Body of pancreas (tissue), 4 donors: ENCODE data around the gene MBNL1. TPM values are rescaled to one million over a fixed set of nuclear protein-coding genes. Genes with fewer than 3 reads are reported as not detected.

Experiments
- ATAC-seq: fragments of 150-250 bp; one replicate; pipeline ENCODE4 v1.9.1; 2016
- DNase-seq, 4 donors: peaks; one replicate each; pipeline ENCODE4 v3.0.0-alpha.2; 2019
- H3K27ac ChIP-seq, 4 donors: fragments of 200-600 bp; sonication (generic); 1 replicate in 3 of 4; 2 replicates in 1 of 4; pipeline versions ENCODE4 v1.5.1 to v1.6.1; 2016 to 2019; ENCODE audit warnings: mild to moderate bottlenecking in 1 of 4, mixed read lengths in 1 of 4, moderate library complexity in 1 of 4
- H3K27me3 ChIP-seq, 2 donors: fragments of 200-600 bp; sonication (generic); one replicate each; pipeline ENCODE4 v1.6.0; 2016; ENCODE audit warnings: mild to moderate bottlenecking in 1 of 2
- H3K36me3 ChIP-seq, 2 donors: fragments of 200-600 bp; sonication (generic); replicated peaks in 1 of 2; 2 replicates each; pipeline ENCODE4 v1.5.1; 2016; ENCODE audit warnings: low read depth in 2 of 2; ENCODE audit not compliant: insufficient read depth in 1 of 2
- H3K4me1 ChIP-seq: fragments of 200-600 bp; sonication (generic); one replicate; pipeline ENCODE4 v1.6.0; 2016
- H3K4me3 ChIP-seq, 2 donors: fragments of 200-600 bp; sonication (generic); 1 replicate in 1 of 2; 2 replicates in 1 of 2; pipeline ENCODE4 v1.5.1; 2016 to 2019
- H3K9me3 ChIP-seq, 3 donors: fragments of 200-600 bp; sonication (generic); 1 replicate in 2 of 3; 2 replicates in 1 of 3; pipeline ENCODE4 v1.5.1; 2016
- POLR2A ChIP-seq, 3 donors: fragments of 450-650 bp; IDR thresholded peaks; one replicate each; pipeline ENCODE4 v1.6.1; 2016; ENCODE audit warnings: antibody characterized with exemption in 3 of 3, mild to moderate bottlenecking in 2 of 3
- WGBS, 2 donors: methylation state at CpG; one replicate each; pipeline ENCODE4 v1.1.5; 2017; 5-methylcytosine and 5-hydroxymethylcytosine counted together
- intact Hi-C: fragments of 100-400 bp; cut with DNase I; formaldehyde crosslinking; loops from one replicate; pipeline ENCODE4 v1.15.1; 2023
- total RNA-seq, 2 donors: library from RNA; depleted of rRNA; stranded (reverse); fragments of >200 nt; gene quantifications; one replicate each; pipeline ENCODE4 v1.1.0, GENCODE V29; 2016
- TF ChIP-seq, protein P1 (sequence below), 7 experiments: fragments of 450-650 bp in 4 of 7; fragments of 200-600 bp in 3 of 7; sonication (generic) in 3 of 7; IDR thresholded peaks; one replicate each; pipeline ENCODE4 v1.5.1; 2016 to 2019; ENCODE audit warnings: antibody characterized with exemption in 7 of 7

Gene MBNL1
- total RNA-seq, 2 donors from 2014 or later = 77.3 to 82.4 TPM

DNA sequence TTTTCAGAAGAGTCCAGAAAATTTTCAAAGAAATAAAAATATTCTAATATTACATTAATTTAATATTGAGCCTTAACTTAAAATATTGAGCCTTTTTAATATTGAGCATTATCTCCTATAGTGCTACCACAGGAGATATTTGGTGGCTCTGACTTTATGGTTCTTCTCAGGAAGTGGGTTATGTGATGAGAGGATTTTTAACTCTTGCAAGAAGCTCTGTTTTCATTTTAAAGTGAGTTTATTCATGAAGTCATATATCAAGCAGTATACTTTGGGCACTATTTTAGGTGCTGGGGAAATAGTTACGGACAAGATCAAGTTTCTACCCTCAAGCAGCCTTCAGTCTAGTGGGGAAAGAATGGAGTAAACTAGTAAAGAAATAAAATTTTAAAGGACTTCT lies 13.4 kb upstream of the MBNL1 start:
- no peak for DNase-seq
- Histone ChIP-seq H3K4me3 (no peak overlapping the region), H3K36me3 (no peaks in the 10 kb centered on the region), H3K27me3 (no peaks in the 10 kb centered on the region), H3K27ac (no peak overlapping the region), H3K4me1 (peaks cover 33% of the 10 kb centered on the region), H3K9me3 (no peaks in the 10 kb centered on the region)
- no peak for ATAC-seq
- TF ChIP-seq, protein P1, sequence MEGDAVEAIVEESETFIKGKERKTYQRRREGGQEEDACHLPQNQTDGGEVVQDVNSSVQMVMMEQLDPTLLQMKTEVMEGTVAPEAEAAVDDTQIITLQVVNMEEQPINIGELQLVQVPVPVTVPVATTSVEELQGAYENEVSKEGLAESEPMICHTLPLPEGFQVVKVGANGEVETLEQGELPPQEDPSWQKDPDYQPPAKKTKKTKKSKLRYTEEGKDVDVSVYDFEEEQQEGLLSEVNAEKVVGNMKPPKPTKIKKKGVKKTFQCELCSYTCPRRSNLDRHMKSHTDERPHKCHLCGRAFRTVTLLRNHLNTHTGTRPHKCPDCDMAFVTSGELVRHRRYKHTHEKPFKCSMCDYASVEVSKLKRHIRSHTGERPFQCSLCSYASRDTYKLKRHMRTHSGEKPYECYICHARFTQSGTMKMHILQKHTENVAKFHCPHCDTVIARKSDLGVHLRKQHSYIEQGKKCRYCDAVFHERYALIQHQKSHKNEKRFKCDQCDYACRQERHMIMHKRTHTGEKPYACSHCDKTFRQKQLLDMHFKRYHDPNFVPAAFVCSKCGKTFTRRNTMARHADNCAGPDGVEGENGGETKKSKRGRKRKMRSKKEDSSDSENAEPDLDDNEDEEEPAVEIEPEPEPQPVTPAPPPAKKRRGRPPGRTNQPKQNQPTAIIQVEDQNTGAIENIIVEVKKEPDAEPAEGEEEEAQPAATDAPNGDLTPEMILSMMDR (IDR thresholded peaks at IDR 0.05) = no peak
- no peak for TF ChIP-seq POLR2A (IDR thresholded peaks at IDR 0.05)
- 92 to 96% methylated on average over 1 of the region's 1 CpG for WGBS, 2 donors
- intact Hi-C loops = no loop called here

DNA sequence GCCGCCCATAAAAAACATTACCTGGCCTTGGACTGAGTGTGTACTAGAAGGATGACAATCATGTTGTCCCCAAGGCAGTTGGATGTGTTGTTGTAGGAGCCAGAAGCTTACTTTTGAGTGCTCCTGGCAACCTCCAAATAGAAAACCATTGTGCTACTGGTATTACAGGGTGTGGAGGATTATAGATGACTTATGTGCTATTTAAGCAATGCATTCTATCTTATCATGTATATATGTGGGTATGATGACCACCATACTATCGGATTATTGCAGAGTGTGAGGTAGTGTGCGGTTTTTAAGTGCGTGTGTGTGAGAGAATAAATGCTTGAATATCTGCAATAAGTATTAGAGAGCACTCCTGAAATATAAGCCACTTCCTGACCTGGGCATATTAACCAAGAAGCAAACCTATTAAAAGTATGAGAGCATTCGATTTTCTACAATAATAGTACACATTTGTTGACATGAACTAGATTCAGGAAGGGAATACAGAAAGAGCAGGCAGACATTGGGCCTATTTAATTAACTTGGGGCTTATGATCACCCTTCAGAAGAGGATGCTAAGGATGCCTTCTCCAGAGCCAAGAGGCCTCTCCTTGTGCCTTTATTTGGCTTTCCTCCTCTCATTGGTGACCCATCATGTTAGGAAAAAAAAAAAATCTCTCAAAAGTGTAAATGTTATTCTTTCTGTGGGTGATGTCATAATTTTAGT lies 11.7 kb upstream of the MBNL1 start:
- peak; percentile 16 for ATAC-seq
- H3K36me3 ChIP-seq = no peaks in the 10 kb centered on the region
- DNase-seq = no peak
- no peak for TF ChIP-seq POLR2A (IDR thresholded peaks at IDR 0.05)
- TF ChIP-seq, protein P1 (IDR thresholded peaks at IDR 0.05) = no peak
- intact Hi-C loops = no loop called here
- H3K4me3 ChIP-seq = no peak overlapping the region
- peaks cover 34% of the 10 kb centered on the region for H3K4me1 ChIP-seq
- H3K27me3 ChIP-seq = no peaks in the 10 kb centered on the region
- peak overlapping the region in 3 of 4 donors; percentile 58 to 88 (median 78) for H3K27ac ChIP-seq
- H3K9me3 ChIP-seq = no peaks in the 10 kb centered on the region
- WGBS, 2 donors = 69 to 90% methylated on average over 5 of the region's 5 CpGs

DNA sequence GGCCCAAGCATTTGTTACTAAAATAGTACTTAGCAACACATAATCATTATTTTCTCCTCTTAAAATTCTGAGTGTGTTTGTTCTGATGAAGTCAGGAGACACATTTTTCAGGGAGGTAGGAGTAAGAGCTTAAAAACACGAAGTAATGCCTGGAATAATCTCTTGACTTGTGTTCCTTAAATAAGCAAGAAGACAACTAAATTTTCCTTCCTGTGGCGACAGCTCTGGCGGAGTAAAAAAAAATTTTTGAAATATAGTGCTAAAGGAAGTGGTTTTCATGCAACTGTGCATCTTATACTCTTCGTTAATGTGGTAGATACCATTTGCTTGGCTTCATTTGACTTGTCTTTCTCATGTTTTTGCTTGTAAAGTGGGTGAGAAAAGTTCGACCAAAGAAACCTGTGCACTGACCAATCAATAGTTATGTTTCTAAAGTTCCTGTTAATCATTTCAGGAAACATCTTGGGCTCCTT lies 11.1 kb upstream of the MBNL1 start:
- no peaks in the 10 kb centered on the region for H3K36me3 ChIP-seq
- intact Hi-C loops = no loop called here
- H3K27ac ChIP-seq = peak overlapping the region in 3 of 4 donors; percentile 58 to 88 (median 78)
- H3K9me3 ChIP-seq = no peaks in the 10 kb centered on the region
- peaks cover 34% of the 10 kb centered on the region for H3K4me1 ChIP-seq
- no peaks in the 10 kb centered on the region for H3K27me3 ChIP-seq
- no peak overlapping the region for H3K4me3 ChIP-seq
- 12 to 40% methylated on average over 5 of the region's 5 CpGs for WGBS, 2 donors
- peak; percentile 55 for ATAC-seq
- DNase-seq = no peak
- no peak for TF ChIP-seq POLR2A (IDR thresholded peaks at IDR 0.05)
- TF ChIP-seq, protein P1 (IDR thresholded peaks at IDR 0.05) = no peak

DNA sequence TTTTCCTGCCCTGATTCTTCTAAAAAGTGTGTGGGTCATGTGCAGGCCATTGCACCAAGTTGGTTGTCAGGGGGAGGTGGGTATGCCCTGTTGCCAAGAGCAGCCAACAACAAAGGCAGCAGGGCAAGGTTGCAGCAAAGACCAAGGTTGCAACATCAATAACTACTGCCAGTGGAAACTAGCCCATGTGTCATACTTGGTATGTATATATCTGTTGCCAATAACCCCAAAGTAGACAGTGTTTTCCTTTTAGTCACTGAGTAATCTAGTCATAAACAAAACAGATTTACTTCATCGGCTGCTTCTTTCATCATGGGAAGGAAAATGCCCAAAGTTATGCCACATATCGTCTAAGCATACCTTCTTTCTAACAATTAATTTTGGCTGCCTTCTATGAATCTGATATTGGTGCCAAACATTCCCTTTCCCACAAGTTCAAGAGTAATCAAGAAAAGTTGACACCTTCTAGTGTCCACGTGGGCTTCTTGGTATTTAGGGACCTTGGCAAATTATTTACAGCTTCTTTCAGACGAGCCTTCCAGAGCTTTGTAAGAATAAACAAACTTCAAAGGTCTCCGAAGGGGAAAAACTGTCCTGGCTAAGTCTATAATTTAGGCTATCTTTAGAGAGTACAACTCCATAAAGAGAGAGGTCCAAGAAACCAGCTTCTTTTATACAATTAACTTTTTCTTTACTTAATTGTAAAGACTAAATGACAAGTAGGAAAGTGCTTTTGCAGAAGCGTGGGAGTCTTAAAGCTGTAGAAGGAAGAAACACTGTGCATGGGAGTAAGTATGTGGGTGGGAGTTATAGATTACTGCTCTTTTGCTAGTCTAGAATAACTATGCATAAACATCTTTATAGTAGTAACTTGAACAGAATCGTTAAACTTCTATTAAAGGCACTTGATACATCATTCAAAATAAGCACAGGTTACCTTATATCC lies 10.0 kb upstream of the MBNL1 start:
- ATAC-seq = peak; percentile 95
- H3K27me3 ChIP-seq = no peaks in the 10 kb centered on the region
- TF ChIP-seq, protein P1 (IDR thresholded peaks at IDR 0.05) = no peak
- H3K27ac ChIP-seq = peak overlapping the region; percentile 7 to 88 (median 68)
- peak; percentile 78 to 93 (median 83) for DNase-seq
- no peaks in the 10 kb centered on the region for H3K9me3 ChIP-seq
- intact Hi-C loops = no loop called here
- H3K36me3 ChIP-seq = no peaks in the 10 kb centered on the region
- H3K4me1 ChIP-seq = peaks cover 34% of the 10 kb centered on the region
- no peak overlapping the region for H3K4me3 ChIP-seq
- 11 to 15% methylated on average over 7 of the region's 7 CpGs for WGBS, 2 donors
